Kidney (tissue), 22 donors: ENCODE results near the gene RAMP3. TPM values are rescaled to one million over a fixed set of nuclear protein-coding genes. Genes with fewer than 3 reads are reported as not detected.

ENCODE experiments used
- DNase-seq, 5 donors: peaks; one replicate each; pipeline ENCODE4 v3.0.0-alpha.2; 2013 to 2020
- FAIRE-seq: peaks from 2 replicates; lab custom pipeline; 2012; peaks lifted over from hg19 to GRCh38; lab: Jason Lieb, UNC
- H3K27ac ChIP-seq, 2 donors: one replicate each; pipeline ENCODE4 v1.7.0; 2013; ENCODE audit warnings: low read depth in 2 of 2, low read length in 2 of 2, inconsistent platforms in 1 of 2
- H3K27me3 ChIP-seq: one replicate; pipeline ENCODE4 v1.7.1; 2013; ENCODE audit warnings: low read length, inconsistent platforms; ENCODE audit not compliant: control insufficient read depth, insufficient read depth
- H3K36me3 ChIP-seq, 3 donors: one replicate each; pipeline versions ENCODE4 v1.7.0 to v1.7.1; 2013; ENCODE audit warnings: low read length in 3 of 3, control low read depth in 1 of 3, inconsistent platforms in 1 of 3; ENCODE audit not compliant: insufficient read depth in 3 of 3, control insufficient read depth in 2 of 3
- H3K4me1 ChIP-seq, 3 donors: one replicate each; pipeline versions ENCODE4 v1.7.0 to v1.7.1; 2013; ENCODE audit warnings: low read length in 3 of 3, inconsistent platforms in 1 of 3, low read depth in 1 of 3; ENCODE audit not compliant: control insufficient read depth in 2 of 3, insufficient read depth in 2 of 3
- H3K4me3 ChIP-seq, 3 donors: one replicate each; pipeline versions ENCODE4 v1.7.0 to v1.8.1; 2013; ENCODE audit warnings: low read length in 3 of 3, control low read depth in 1 of 3, inconsistent platforms in 1 of 3
- H3K9ac ChIP-seq, 3 donors: one replicate each; pipeline versions ENCODE4 v1.7.0 to v1.7.1; 2013; ENCODE audit warnings: low read length in 3 of 3, control low read depth in 1 of 3, inconsistent platforms in 1 of 3
- H3K9me3 ChIP-seq, 3 donors: one replicate each; pipeline versions ENCODE4 v1.7.0 to v1.7.1; 2013; ENCODE audit warnings: low read length in 3 of 3, control low read depth in 1 of 3, inconsistent platforms in 1 of 3; ENCODE audit not compliant: control insufficient read depth in 2 of 3, insufficient read depth in 1 of 3
- CTCF ChIP-seq: IDR thresholded peaks from 3 replicates; pipeline ENCODE4 v1.5.1; 2012; ENCODE audit warnings: mild to moderate bottlenecking, moderate library complexity, borderline replicate concordance; ENCODE audit not compliant: insufficient read depth; ENCODE audit errors: extremely low read depth
- intact Hi-C: fragments of 100-400 bp; cut with DNase I; formaldehyde crosslinking; loops from one replicate; pipeline ENCODE4 v1.11.1; 2022
- long read RNA-seq, 10 donors: library from polyadenylated mRNA in 1 of 10; unstranded in 1 of 10; transcript quantifications; one replicate each; pipeline ENCODE4 v2.0.0 and lab custom pipeline, GENCODE V29; 2021 to 2026
- polyA plus RNA-seq: library from polyadenylated mRNA; stranded (reverse); fragments of 350-450 nt; fragmentation: Illumina TruSeq; extraction: RNeasy Lipid Tissue Mini Kit (QIAGEN cat#74804); gene quantifications from one replicate; pipeline ENCODE4 v1.2.3, GENCODE V29; 2014; ENCODE audit warnings: low read depth, low replicate concordance; ENCODE audit not compliant: insufficient read depth
- total RNA-seq: library from RNA; stranded (reverse); fragmentation: NEBNext Ultra II Directional; extraction: Animal tissue kit (Norgen Biotek cat#: 25700); gene quantifications from one replicate; pipeline ENCODE4 v1.2.1, GENCODE V29; 2021
- donor health status: control.
- donor health status: control.
- donor health status: control.
- donor health status: control.
- donor health status: control.
- donor health status: DM: yes; HTN: yes; CAD: no.
- donor health status: Normal renal cell carcinoma (clear cell type).

The RAMP3 gene
- 82.6 TPM for total RNA-seq
- 168 TPM for polyA plus RNA-seq
- long read RNA-seq, donor 1, partial matches to known transcripts, result 0 of 2 reads
- long read RNA-seq, donor 1, other reads (novel, unspliced or antisense), result 0 of 2 reads
- long read RNA-seq, donor 2, partial matches to known transcripts, result 0 of 4 reads
- long read RNA-seq, donor 2, other reads (novel, unspliced or antisense), result 0 of 4 reads
- long read RNA-seq, donor 3, transcript RAMP3-201 (3 exons, 1,323 nt), result major isoform, 10 of 10 reads
- long read RNA-seq, donor 3, partial matches to known transcripts, result 0 of 10 reads
- long read RNA-seq, donor 3, other reads (novel, unspliced or antisense), result 0 of 10 reads
- long read RNA-seq, donor 4, transcript RAMP3-201 (3 exons, 1,323 nt), result major isoform, 7 of 7 reads
- long read RNA-seq, donor 4, partial matches to known transcripts, result 0 of 7 reads
- long read RNA-seq, donor 4, other reads (novel, unspliced or antisense), result 0 of 7 reads
- long read RNA-seq, donor 5, partial matches to known transcripts, result 0 of 1 reads
- long read RNA-seq, donor 5, other reads (novel, unspliced or antisense), result 0 of 1 reads
- long read RNA-seq, donor 6, transcript RAMP3-201 (3 exons, 1,323 nt), result major isoform, 12 of 12 reads
- long read RNA-seq, donor 6, partial matches to known transcripts, result 0 of 12 reads
- long read RNA-seq, donor 6, other reads (novel, unspliced or antisense), result 0 of 12 reads
- long read RNA-seq, donor 7, transcript RAMP3-201 (3 exons, 1,323 nt), result major isoform, 52 of 87 reads
- long read RNA-seq, donor 7, partial matches to known transcripts, result 1 of 87 reads
- long read RNA-seq, donor 7, other reads (novel, unspliced or antisense), result 34 of 87 reads
- long read RNA-seq, donor 8, transcript RAMP3-201 (3 exons, 1,323 nt), result major isoform, 7 of 7 reads
- long read RNA-seq, donor 8, partial matches to known transcripts, result 0 of 7 reads
- long read RNA-seq, donor 8, other reads (novel, unspliced or antisense), result 0 of 7 reads
- long read RNA-seq, donor 9, partial matches to known transcripts, result 0 of 3 reads
- long read RNA-seq, donor 9, other reads (novel, unspliced or antisense), result 0 of 3 reads
- long read RNA-seq, donor 10, transcript RAMP3-201 (3 exons, 1,323 nt), result major isoform, 5 of 5 reads
- long read RNA-seq, donor 10, partial matches to known transcripts, result 0 of 5 reads
- long read RNA-seq, donor 10, other reads (novel, unspliced or antisense), result 0 of 5 reads

GRCh38 chr7:45157653-45158401, at the start of gene RAMP3:
TSS of gene RAMP3 (plus strand) at chr7:45157791. CDS start at chr7:45157829, 38 bp downstream.
- H3K4me3 ChIP-seq, result peak within 1 kb of the TSS; percentile 20 to 51 (median 50)
- H3K4me1 ChIP-seq, result peaks cover 0 to 3% (median 0%) of the 10 kb centered on the region in 3 donors
- H3K27me3 ChIP-seq, result peaks cover 3% of the 10 kb centered on the region
- H3K27ac ChIP-seq, result peak within 1 kb of the TSS; percentile 9 to 33
- intact Hi-C loops, result loop anchor here (5.0 to 10.0 kb wide), 2 partner anchors 99 to 707 kb away; no protein-coding TSS in a partner anchor
- peak within 1 kb of the TSS in 1 of 3 donors; percentile 71 for H3K9ac ChIP-seq
- peak in 1 of 5 donors; percentile 74 for DNase-seq
- no peak for TF ChIP-seq CTCF
- FAIRE-seq, result no peak
- H3K9me3 ChIP-seq, result no peaks in the 10 kb centered on the region
- no peaks in the 10 kb centered on the region for H3K36me3 ChIP-seq

GRCh38 chr7:45108863-45109262, 48.7 kb upstream of the RAMP3 start:
- H3K4me1 ChIP-seq, result peaks cover 0 to 15% (median 3%) of the 10 kb centered on the region in 3 donors

More at GRCh38 chr7:45108863-45109262, 48.7 kb upstream of the RAMP3 start:
- Histone ChIP-seq H3K9ac (no peak overlapping the region), H3K36me3 (peaks cover 9 to 48% (median 46%) of the 10 kb centered on the region in 3 donors), H3K9me3 (no peaks in the 10 kb centered on the region), H3K27me3 (no peaks in the 10 kb centered on the region), H3K4me3 (no peak overlapping the region), H3K27ac (no peak overlapping the region)
- no peak for FAIRE-seq
- TF ChIP-seq CTCF, result no peak
- intact Hi-C loops, result no loop called here
- DNase-seq, result no peak
